Fibroblast of lung (primary cell): ENCODE data around the gene FSHB.

Experiments used
- CTCF ChIP-seq, 2 donors: IDR thresholded peaks in 1 of 2; conservative IDR thresholded peaks in 1 of 2; 1 replicate in 1 of 2; 2 replicates in 1 of 2; pipeline ENCODE4 v1.5.1; 2011 to 2012; ENCODE audit warnings: low read length in 2 of 2, control low read depth in 1 of 2, inconsistent platforms in 1 of 2, low read depth in 1 of 2, mild to moderate bottlenecking in 1 of 2
- EZH2 ChIP-seq: IDR thresholded peaks from 2 replicates; pipeline ENCODE4 v1.5.1; 2012; ENCODE audit warnings: low read length, control low read depth, mild to moderate bottlenecking; ENCODE audit errors: missing control alignments

GRCh38 chr11:30216534-30216933 lies 14.3 kb upstream of the FSHB start:
- TF ChIP-seq EZH2 (no peak), CTCF (conservative IDR thresholded peaks at IDR 0.05 in 1 of 2, IDR thresholded peaks at IDR 0.05 in 1 of 2; ENCODE audit: low read depth in 1 of 2, low read length in 2 of 2) (no peak)
